Bronchial epithelial cell (primary cell): ENCODE results near the gene RAPSN. TPM values are rescaled to one million over a fixed set of nuclear protein-coding genes. Genes with fewer than 3 reads are reported as not detected.

ENCODE experiments used
- DNase-seq: peaks from one replicate; pipeline ENCODE4 v3.0.0-alpha.2; 2010; ENCODE audit warnings: low read depth
- FAIRE-seq: peaks from 2 replicates; lab custom pipeline; 2011; peaks lifted over from hg19 to GRCh38; lab: Jason Lieb, UNC
- H3K27me3 ChIP-seq: 2 replicates; pipeline ENCODE4 v1.5.1; 2011; ENCODE audit warnings: low read length; ENCODE audit not compliant: control insufficient read depth, insufficient read depth
- H3K36me3 ChIP-seq: 2 replicates; pipeline ENCODE4 v1.5.1; 2011; ENCODE audit warnings: low read length; ENCODE audit not compliant: control insufficient read depth, insufficient read depth
- H3K4me3 ChIP-seq: 2 replicates; pipeline ENCODE4 v1.5.1; 2011; ENCODE audit warnings: mild to moderate bottlenecking, low read depth, low read length, control low read depth
- CTCF ChIP-seq: IDR thresholded peaks from 2 replicates; pipeline ENCODE4 v1.5.1; 2011; ENCODE audit warnings: mild to moderate bottlenecking, moderate library complexity, low read length, control low read depth, inconsistent platforms; ENCODE audit not compliant: insufficient read depth, severe bottlenecking
- total RNA-seq: library from RNA; depleted of rRNA; stranded (reverse); fragments of >200 nt; gene quantifications from 2 replicates; pipeline ENCODE4 v1.2.1, GENCODE V29; 2014

Gene RAPSN
- total RNA-seq, 1 donor from 2014 or later: 0.26 TPM

DNA sequence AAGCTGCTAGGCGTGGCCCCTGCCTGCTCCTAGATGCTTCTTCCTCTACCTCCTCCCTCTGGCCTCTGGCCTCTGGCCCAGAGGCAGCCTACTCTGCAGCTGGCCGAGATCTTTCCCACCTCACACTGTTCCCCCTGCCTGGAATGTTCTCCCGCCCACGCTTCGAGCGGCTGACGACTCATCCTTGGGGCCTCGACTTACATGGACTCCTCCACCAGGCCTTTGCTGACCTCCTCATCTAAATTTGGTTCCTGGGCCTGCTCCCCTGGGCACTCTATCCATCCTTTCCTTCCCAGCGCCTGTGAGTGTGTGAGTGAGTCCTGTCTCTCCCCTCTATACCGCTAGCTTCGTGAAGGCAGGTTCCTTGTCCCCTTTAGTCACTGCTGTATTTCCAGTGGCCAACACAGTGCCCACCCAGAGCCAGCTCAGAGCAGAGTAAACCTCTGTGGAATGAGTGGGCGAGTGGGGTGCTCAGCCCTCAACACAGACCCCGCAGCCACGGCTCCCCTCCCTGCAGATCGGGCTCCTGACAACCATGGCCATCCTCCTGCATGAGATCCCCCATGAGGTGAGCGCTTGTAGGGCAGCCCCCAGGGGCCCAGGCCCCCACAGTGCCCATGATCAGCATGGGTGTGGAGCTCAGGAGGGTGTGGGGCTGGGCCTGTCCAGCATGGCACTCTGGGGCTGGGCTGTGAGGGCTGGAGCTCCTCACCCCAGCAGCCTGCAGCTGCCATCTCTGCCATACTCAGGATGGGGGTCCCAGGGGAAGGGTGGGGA is 34.8 kb downstream of the RAPSN start:
- no peak overlapping the region for H3K4me3 ChIP-seq
- no peak for TF ChIP-seq CTCF
- H3K27me3 ChIP-seq: no peaks in the 10 kb centered on the region
- FAIRE-seq (peak; percentile 7), DNase-seq (no peak)
- H3K36me3 ChIP-seq: peaks cover 41% of the 10 kb centered on the region

- DNase-seq (no peak), FAIRE-seq (no peak)
- Histone ChIP-seq H3K36me3 (peaks cover 33% of the 10 kb centered on the region), H3K27me3 (no peaks in the 10 kb centered on the region), H3K4me3 (no peak overlapping the region)
- no peak for TF ChIP-seq CTCF
Observed at GRCh38 chr11:47413351-47413750, 35.6 kb downstream of the RAPSN start.

DNA sequence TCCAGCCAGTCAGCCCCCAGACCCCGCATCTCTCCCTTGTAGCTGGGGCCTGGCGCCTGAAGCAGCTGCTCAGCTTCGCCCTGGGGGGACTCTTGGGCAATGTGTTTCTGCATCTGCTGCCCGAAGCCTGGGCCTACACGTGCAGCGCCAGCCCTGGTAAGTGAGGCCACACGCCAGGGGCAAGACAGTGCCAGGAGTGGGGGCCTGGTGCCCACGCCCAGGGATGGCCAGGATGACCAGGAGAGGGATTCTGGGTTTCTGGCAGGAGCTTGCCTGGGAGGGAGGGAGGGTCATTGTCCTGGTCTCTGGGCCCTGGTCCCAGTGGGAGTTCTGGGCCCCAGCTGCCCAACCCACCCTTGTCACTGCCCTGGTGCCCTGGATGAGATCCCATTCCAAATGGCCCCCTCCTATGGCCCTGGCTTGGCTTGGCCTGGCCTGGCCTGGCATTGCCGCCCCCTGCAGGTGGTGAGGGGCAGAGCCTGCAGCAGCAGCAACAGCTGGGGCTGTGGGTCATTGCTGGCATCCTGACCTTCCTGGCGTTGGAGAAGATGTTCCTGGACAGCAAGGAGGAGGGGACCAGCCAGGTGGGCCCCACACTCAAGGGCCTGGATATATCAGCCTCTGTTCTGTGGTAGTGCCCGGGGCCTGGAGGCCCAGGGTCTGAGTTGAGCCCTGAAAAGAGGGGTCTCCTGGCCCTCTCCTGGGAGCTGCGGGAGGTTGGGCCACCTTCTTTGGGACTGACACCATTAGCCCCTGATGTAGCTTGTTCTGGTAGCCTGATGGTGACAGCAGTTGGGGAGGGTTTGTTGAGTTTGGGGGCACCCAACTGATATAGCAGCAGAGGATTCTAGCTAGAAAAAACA is 36.8 kb downstream of the RAPSN start:
- FAIRE-seq (no peak), DNase-seq (no peak)
- TF ChIP-seq CTCF: peak; percentile 81
- Histone ChIP-seq H3K4me3 (no peak overlapping the region), H3K36me3 (peaks cover 29% of the 10 kb centered on the region), H3K27me3 (no peaks in the 10 kb centered on the region)

- H3K27me3 ChIP-seq: no peaks in the 10 kb centered on the region
- no peak for DNase-seq
Observed at GRCh38 chr11:47410370-47411264, 38.3 kb downstream of the RAPSN start.

More at GRCh38 chr11:47410370-47411264, 38.3 kb downstream of the RAPSN start:
- no peak for TF ChIP-seq CTCF
- peaks cover 27% of the 10 kb centered on the region for H3K36me3 ChIP-seq
- no peak for FAIRE-seq
- H3K4me3 ChIP-seq: no peak overlapping the region
